Suprapubic skin (tissue), 4 donors: ENCODE data around the gene MYH3.

ENCODE experiments used
- CTCF ChIP-seq, 2 donors: fragments of 200-600 bp in 1 of 2; fragments of 450-650 bp in 1 of 2; sonication (generic) in 1 of 2; IDR thresholded peaks; one replicate each; pipeline ENCODE4 v1.5.1; 2016 to 2019; ENCODE audit warnings: antibody characterized with exemption in 2 of 2, mild to moderate bottlenecking in 1 of 2, moderate library complexity in 1 of 2
- POLR2A ChIP-seq, 2 donors: fragments of 450-650 bp; IDR thresholded peaks; one replicate each; pipeline ENCODE4 v1.6.1; 2017; ENCODE audit warnings: antibody characterized with exemption in 2 of 2, mild to moderate bottlenecking in 2 of 2, moderate library complexity in 2 of 2
- POLR2AphosphoS5 ChIP-seq, 3 donors: sonication (generic); formaldehyde crosslinking; IDR thresholded peaks; one replicate each; pipeline ENCODE4 v1.6.1; 2017; ENCODE audit warnings: antibody characterized with exemption in 3 of 3

DNA sequence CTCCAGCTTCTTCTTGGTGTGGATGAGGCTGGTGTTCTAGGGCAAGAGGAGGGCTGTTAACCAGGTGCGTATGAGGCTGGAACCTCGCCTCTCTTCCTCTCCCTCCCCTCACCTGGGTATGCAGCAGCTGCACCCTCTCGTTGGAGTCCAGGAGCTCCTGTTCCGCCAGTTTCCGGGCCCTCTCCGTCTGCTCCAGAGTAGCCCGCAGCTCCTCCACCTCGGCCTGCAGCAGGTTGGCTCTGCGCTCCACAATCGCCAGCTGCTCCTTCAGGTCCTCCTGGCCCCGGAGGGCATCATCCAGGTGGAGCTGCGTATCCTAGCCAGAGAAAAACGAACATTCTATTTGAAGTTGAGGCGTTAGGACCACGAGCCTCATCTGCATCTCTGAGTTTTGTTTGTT, 25.4 kb downstream of the MYH3 start:
- TF ChIP-seq CTCF (IDR thresholded peaks at IDR 0.05) (no peak), POLR2A (IDR thresholded peaks at IDR 0.05) (no peak), POLR2AphosphoS5 (IDR thresholded peaks at IDR 0.05) (no peak)
